ENCODE data around the gene IGF1R.

IGF1R gene

DNA sequence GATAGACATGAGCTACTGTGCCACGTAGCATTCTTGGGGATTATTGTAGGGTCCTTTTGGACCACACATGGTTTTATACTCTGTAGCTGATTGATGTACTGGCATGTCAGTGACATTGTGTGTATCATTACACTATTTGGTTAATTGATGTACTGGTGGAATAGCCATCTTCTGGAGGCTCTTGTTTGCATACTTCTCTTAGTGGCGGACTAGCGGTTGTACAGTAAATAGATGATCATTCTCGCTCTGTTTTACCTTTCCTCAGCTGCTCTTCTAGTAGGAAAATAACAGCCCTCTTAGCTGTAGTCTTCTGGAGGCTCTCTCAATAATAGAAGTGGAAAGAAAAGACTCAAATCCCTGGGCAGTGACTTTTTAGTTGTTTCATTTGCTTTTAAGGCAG, 24.8 kb downstream of the IGF1R start:
- DNase-seq = no peak

DNA sequence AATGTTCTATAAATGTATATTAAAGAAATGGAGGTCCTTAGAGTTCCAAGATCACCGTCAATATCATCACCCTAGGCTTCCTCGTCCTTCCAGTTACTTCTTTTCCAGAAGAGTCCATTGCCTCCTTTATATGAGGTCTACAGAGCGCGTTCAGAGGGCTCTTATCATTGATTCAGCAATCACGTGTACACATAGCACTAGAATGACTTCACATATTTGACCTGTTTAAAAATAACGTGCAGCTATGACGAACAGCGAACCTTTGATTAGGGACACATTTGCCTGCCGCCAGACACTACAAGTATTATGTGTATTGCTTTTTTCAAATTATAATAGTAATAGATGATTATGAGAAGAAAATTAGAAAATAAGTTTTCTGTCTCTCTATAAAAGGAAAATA, 26.0 kb downstream of the IGF1R start:
- DNase-seq = no peak

DNA sequence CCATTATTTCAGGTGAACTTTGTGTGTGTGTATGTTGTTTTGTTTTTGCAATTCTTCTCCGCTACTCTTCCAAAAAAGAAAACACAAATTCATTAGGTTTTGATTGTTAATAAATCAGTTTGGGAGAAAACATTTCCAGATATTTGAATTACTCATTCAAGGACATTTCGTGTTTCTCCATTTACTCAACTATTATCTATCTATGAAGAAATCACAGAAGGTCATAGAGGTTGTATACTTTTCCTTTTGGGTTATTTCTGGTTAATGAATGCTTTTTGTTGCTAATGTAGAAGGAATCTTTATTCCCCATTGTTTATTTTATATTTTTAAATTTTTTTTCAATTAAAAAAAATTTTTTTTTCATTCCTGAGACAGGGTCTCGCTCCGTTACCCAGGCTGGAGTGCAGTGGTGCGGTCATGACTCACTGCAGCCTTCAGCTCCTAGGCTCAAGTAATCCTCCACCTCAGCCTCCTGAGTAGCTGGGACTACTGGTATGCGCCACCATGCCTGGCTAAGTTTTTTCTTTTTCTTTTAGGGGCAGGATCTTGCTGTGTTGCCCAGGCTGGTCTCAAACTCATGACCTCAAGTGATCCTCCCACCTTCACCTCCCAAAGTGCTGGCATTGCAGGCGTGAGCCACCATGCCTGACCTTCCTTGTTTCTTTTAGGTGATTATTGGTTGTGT, 28.4 kb downstream of the IGF1R start:
- DNase-seq = no peak

DNA sequence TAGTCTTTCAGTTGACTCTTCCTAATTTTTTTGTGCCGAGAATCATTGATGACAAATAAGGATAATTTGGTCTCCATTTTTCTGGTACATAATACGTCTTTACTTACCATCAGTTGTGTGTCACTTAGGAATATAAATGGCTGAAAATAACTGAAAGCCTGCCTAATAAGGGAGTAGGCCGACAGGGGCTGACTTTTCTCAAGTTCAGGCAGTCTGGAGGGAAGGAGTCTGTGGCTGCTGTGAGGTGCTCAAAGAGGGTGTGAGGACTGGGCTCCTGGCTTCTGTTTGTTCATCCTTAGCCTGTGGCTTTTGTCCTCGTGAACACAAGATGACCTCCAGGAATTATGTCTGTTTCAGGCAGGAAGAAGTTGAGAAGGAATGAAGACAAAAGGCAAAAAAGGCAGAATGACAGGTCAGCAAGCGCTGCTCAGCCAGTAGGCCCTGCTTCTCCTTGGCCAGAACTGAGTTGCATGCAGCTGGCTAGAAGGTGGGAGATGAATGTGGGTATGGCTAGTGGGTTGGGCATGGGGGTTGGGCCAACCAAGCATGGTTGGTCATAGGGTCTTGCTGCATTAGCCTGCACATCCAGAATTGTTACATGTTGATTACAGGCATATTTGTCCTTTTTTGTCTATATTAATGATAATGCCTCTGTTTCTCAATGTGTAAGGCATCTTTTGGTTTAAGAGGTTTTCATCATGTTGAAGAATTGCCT, 29.2 kb downstream of the IGF1R start:
- DNase-seq = no peak

DNA sequence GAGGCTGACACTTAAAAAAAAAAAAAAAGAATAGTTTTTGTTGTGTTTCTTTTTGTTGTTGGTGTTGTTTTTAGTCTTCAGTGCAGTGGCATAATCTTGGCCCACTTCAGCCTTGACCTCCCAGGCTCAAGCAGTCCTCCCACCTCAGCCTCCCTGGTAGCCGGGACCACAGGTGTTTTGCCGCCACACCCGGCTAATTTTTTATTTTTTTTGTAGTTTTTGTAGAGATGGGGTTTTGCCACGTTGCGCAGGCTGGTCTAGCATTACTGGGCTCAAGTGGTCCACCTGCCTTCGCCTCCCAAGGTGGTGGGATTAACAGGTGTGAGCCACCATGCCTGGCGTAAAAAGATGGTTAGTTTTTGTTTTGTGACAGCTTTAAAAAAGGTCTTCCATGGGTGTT, 30.1 kb downstream of the IGF1R start:
- no peak for DNase-seq

DNA sequence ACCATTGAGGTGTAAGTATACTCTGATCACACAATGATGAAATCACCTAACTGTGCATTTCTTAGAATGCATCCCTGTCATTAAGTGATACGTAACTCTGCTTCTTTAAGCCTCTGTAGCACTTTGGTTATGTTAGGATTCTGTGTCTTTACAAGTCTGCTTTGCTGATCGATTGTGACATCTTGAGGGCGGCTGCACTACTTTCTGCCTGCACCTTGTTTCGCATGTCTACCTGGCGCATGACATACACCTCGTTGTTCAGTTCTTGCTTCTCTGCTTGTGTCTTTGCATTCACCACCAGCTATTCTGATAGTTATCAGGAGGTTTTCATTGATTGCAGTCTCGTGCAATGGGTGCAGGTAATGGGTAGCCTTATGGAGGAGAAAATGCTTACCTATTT, 32.7 kb downstream of the IGF1R start:
- DNase-seq = no peak

DNA sequence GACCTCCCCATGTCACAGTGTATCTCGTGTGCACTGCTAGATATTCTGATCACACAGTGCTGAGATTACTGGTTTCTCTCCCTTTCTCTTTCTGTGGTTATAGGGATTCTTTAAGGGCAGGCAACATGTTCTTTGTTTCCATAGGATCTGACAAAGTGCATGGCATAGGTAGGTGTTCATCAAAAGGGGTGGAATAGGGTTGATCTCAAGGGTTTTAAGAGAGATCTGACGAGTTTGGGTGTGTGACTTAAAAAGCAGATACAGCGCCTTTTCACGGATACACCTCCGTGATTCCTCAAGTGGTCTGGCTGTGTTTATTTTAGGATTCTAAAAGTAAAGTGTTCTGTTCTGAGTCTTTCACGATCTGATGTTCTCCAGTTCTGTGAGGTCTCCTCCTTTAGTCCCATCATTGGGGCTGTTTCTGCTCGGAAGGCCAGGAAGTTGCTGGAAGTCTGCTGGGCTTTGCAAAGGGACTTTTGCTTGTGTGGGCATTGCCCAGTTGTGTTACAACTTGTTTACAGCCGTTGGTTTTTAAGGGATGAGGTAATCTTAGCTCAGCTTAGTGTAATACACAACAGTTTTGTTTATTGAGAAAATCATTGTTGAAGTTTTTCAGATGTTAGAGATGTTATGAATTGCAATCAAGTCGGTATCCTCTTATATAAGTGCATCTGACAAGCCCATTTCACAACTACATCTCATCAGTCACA, 34.8 kb downstream of the IGF1R start:
- no peak for DNase-seq

DNA sequence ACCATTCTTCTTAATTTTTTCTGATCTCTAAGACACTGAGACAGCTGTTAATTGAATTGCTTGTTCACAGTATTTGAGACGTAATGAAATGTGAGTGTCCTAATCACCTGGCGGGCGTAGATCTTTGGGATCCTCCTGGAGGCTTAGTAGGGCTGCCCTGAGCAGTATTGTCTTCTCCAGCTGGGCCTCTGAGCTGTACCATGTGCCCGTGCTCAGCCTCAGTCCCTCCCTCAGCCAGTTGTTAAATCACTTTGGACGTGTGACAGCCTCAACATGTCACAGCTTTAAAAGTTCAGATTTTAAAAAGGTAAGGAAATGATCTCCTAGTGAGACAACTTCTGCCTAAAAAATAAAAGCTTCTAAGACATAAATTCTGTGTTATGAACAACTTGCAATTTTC, 35.5 kb downstream of the IGF1R start:
- DNase-seq = no peak

DNA sequence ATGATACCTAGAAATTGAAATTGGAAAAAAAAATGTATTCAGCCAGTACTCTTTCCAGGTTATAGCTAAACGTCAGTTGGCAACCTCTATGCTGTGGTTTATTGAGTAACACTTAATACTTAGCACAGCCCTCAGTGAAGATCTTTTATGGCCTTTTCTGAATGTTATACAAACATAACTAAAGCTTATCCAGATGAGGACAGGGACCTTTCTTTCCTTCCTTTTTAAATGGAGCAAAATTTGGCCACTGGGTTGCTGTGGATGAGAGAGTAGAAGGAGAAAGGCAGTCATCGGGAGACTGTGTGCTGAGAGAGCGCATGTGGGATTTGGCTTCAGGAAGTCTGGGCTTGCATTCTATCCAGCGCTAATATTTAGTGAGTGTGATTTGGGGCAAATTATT, 36.1 kb downstream of the IGF1R start:
- no peak for DNase-seq

DNA sequence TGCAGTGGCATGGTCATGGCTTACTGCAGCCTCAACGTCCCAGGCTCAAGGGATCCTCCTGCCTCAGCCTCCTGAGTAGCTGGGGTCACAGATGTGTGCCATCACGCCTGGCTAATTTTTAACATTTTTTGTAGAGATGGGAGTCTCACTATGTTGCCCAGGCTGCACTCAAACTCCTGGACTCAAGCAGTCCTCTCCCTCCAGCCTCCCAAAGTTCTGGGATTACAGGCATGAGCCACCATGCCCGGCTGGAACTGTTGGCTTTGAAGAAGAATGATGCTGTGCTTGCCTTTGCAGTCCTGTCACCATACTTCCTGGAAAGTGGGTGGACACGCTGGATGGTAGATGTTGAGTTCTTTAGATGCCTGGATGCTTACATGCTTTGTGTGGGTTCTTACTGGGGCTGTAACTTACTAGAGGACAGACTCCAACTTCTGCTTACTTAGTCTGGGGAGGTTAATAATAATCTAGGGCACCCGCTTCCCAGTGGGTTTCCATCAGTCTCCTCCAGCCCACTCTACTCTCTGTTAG, 36.7 kb downstream of the IGF1R start:
- DNase-seq = no peak

DNA sequence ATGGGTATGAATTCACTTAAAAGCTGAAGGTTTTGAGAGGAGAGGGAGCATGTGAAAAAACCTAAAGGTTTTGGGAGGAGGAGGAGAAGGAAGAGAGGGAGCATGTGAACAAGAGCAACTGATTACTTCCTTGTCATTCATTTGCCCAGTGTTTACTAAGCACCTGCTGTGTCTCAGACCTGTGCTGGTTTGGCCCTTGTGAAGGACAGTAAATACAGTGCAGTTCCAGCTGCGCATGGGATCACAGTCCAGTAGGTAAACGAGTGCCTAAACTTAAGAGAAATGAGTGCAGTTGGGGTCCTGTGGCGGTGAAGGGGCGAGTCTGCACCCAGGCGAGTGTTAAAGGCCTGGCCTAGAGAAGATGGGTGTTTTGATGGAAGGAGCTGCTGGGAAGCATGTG, 38.6 kb downstream of the IGF1R start:
- no peak for DNase-seq

DNA sequence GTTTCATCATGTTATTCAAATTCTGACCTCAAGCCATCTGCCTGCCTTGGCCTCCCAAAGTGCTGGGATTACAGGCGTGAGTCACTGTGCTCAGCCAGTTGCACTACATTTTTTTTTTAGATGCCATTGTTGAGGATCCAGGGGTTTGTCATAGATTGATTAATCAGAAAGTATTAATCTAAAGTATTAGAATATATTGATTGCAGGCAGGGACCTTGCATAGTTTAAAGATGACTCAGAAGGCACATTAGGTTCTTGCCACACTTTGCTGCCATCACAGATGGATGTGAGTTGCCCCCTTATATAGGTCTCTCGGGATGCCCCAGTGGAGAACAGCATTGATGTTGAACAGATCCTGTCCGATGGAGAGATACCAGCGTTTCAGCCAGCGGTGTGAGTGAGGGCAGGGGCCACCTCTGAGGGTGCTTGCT, 41.1 kb downstream of the IGF1R start:
- DNase-seq = no peak

DNA sequence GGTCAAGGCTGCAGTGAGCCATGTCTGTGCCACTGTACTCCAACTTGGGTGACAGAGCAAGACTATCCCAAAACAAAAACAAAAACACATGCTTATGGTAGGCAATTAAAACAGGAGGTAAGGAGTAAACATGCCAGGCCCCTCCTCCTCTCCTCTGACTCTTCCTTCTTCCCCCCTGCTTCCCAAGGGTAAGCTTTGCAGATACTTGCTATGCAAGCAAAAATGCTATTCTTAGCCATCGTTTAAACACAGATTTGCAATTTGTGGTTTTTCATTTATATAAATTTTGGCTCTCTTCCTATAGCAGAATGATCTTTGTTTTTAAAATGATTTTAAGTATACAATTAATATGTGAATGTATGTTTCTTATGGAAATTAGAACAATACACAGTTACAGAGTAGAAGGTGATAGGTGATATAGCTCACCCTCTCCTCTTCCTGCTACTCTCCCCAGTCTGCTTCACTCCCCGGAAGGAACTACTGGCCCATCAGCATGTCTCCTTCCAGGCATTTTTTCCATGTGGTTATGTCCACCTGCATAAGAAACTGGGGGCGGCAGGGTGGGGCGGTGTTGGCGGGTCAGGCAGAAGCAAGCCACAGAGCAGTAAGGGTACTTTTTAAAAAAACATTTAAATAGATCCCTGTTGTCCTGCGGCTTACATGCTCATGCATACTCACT, 42.1 kb downstream of the IGF1R start:
- no peak for DNase-seq

DNA sequence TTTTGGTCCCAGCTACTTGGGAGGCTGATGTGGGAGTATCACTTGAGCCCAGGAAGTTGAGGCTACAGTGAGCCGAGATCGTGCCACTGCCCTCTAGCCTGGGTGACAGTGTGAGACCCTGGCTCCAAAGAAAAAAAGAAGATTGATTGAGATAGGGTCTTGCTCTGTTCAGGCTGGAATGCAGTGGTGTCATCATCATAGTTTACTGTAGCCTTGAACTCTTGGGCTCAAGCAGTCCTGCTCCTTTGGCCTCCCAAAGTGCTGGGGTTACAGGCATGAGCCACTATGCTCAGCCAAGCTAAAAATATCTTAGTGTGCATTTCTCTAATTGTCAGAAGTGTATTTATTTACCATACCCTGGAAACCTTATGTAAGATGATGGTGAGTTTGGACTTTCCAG, 43.9 kb downstream of the IGF1R start:
- DNase-seq = no peak

DNA sequence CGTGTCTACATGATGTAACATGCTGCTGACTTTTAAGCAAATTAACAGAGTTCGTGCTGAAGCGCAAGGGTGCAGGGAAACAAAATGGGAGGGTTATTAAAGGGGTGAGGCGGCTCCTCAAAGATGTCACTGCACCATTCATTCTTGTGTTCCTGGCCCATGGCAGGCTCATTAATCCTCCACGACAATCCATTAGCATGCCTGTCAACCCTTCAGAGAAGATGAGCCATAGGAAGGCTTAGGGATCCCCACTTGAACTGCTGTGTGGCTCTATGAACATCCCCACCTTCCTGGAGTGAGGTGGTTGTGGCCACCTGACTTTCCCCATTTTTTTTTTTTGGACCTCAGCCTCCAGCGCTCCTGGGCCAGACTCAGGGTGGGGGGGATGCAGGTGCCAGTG, 45.8 kb downstream of the IGF1R start:
- DNase-seq = no peak

DNA sequence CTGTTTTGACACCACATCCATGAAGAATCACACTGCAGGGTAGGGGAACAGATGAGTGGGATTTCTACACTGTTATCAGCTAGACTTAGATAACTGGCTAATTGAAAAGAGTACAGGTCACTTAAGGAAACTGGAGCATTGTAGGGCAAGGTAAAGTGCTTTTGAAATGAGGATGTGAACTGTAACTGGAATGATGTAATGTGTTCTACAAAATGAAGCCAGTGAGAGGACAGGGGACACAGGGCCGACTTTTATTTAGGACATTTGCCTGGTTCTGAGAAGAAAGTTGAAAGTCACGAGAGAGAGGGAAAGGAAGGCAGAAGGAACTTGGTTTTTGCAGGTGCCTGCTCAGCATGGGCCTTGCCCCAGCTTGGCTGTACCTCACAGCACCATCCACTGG, 50.5 kb downstream of the IGF1R start:
- no peak for DNase-seq

DNA sequence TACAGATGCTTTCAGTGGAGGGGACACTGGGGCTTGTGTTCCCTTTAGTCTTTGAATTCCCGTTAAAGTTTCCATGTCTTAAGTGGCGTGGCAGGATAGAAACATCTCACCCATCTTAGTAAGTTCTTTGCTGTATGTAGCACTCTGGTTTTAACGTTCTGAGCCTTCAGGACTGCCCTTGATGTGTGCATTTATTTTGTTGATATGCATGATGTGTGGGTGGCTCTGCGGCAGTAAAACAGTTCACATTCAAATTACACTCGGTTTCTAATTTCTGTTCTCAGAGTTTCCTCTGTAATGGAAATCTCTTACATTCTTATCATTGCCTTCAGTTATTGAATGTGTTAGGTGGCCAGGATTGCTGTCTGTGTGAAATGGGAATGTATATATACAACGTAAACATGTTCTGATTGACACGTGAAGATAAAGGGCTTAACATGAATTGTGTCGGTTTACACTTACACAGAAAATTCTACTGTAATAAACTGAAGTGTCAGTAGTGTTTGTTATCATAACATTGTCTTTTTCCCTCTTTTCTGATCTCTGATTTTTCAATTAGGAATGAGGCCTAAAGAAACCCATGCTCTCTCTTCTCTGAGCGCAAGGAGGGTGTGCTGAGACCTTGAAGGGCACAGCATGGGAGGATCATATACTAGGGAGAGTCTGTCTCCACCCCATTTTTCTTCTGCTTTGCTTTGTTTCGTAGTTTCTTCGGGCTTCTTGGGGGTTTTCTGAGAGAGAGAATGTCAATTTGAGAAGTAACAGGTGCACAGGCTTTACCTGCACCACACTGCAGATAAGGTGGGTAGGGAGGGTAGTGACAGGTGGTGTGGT, 51.5 kb downstream of the IGF1R start:
- DNase-seq = no peak

DNA sequence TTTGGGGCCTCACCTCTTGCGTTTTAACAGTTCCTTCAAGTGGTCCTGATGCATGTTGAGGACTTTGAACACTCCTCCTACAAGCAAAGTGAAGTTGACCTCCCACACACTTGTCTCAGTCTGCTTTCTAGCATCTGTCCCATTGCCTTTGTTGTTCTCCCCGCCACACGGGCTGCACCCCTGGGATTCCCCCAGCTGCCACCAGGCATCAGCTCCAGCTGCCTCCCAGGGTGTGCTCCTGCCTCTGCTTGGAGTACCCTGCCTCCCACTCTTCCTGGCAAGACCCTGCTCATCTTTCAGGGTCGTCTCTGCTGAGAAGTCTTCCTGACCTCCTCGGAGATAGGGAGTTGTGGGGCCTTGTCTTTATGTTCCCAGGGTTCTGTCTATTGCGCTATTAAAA, 52.2 kb downstream of the IGF1R start:
- DNase-seq = no peak

DNA sequence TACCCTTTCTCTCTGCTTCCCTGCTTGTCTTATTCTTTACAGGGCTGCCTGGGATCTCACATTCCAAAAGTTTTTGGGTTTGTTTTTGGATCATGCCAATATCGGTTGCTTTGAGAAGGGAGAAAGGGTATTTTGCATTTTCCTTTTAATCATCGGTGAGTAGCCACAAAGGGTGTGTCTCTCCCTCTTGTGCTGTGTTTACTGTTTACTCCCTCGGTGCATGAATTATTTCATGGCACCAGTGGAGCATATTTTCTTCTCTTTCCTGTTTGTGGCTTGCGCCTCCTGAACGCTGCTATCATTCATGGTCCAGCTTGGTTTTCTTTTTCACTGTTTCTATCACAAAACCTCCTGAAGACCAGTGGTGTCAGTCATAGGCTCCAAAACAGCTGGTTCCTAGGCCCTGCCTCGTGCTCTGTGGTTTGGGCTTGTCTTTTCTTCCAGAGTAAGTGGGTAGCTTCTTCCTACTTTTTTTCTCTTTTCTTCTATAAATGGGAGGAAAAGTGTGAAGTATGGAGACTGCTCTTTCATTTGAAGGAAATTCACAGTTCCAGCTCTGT, 54.9 kb downstream of the IGF1R start:
- DNase-seq = no peak

DNA sequence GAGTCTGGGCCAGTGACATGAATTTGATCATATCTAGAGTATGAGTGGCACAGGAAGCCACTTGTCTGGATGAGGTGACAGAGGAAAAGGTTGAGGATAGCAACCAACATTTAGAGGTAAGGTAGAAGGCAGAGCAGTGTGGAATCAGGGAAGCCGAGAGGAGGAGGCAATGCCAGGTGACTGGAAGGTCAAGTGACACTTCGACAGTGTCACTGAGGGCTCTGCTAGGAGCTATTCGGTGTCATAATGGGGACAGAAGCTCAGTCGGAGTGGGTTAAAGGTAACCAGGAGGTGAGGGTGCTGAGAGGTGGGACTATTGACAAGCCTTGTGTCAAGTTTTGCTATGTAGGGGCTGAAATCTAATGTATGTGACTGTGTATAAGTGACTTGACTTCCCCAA, 56.7 kb downstream of the IGF1R start:
- DNase-seq = no peak

DNA sequence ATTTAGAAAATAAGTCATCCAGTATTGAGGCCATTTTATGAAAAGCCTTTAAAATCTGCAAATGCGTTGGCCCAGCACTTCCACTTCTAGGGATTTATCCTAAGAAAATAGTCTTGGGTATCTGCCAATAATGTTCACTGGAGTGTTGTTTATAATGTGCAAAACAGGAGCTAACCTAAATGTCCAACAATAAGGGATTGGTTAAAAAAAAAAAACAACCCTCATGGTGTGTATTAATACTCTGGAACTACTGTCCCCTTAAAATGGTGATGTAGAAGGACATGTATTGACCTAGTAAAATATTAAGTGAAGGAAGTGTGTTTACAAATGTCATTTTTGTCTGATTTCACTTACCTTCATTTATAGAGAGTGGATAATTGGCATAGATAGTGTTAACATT, 58.0 kb downstream of the IGF1R start:
- DNase-seq = no peak

DNA sequence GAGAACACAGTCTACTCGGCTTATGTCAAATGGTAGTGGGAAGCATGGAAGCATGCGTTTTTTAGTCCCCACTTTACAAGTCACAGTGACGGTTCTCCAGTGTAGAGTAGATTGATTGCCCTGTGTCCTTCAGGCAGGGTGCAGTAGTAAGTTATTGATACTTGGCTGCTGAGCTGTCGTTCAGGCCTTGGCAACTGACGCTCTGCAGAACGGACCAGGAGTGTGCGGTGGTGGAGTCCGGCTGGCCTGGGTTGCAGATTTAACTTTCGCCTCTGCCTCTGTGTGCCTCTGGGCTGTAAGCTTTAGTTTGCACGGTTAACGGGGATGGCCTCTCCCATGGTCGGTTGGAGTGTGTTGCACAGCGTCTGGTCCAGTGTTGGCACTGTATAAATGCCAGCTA, 58.6 kb downstream of the IGF1R start:
- no peak for DNase-seq
